ENCODE results near the gene APLP1.

Gene APLP1

DNA sequence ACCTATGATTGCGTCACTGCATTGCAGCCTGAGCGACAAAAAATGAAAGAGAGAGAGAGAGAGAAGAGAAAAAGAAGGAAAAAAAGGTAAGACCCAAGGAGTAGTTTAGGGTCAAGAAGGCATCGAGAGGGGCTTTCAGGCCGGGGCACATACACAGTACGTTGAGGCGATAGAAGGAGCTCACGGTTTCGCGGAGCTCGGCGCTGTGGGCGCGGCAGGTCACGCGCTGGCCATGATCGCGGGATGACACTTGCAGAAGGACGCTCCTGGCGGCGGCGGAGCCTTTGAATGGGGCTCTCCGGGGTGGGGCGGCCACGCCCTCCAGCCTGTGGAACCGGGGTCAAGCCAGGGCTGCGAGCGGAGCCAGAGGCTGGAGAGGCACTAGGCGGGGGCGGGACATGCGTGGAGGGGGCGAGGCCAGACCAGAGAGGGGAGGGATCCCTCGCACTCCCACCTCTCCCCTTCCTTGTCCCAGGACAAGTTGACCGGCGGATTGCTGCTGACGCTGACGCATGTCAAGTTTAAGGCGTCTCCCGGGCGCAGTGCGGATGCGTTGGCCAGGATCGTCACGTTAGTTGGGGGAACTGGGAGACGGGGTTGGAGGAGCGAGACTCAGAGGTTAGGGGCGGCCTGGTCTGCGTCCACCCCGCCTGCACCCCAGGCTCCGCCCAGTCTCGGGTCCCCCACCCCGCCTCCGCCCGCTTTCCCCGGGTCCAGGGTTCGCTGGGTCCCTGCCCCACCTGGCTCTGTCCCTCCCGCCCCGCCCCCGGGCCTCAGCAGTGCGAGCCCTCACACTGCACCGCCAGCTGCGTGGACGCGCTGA is 22.9 kb upstream of the APLP1 start:
- TF ChIP-seq CTCF (conservative IDR thresholded peaks at IDR 0.05; ENCODE audit: control insufficient read depth, insufficient read depth, low read depth, low read length) = no peak
- peak; percentile 28 for DNase-seq (ENCODE audit: low read depth)
- H3K4me3 ChIP-seq (ENCODE audit: control insufficient read depth, low read depth, low read length) = no peak overlapping the region

DNA sequence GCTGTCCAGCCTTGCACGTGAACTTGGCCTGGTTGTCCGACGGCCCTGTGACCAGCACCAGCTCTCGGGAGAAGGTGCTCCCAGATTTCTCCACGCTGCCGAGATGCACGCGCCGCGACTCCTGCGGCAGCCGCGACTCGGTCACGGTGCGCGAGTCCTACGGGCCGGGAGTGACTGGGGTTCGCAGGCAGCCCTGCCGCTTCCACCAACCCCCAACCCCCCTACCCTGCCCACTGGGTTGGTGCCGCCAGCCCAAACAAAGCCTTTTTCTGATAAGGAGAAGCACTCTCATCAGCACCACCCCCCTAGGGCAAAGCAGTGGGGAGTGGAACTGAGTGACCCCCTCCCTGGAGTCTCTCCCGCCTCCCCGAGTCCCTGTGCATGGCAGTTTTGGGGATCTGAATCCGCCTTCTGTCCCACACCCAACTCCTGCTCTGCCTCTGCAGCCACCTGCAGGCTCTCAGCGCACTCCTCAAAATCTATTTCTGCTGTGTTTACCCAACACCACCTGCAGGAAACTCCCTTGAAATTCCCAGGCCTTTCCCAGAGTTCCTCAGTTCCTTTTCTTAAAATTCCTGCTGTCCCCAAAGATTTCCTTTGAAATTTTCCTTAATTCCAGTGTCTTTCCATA is 22.2 kb upstream of the APLP1 start:
- H3K4me3 ChIP-seq (ENCODE audit: control insufficient read depth, low read depth, low read length) = no peak overlapping the region
- no peak for TF ChIP-seq CTCF (conservative IDR thresholded peaks at IDR 0.05; ENCODE audit: control insufficient read depth, insufficient read depth, low read depth, low read length)
- DNase-seq (ENCODE audit: low read depth) = no peak

DNA sequence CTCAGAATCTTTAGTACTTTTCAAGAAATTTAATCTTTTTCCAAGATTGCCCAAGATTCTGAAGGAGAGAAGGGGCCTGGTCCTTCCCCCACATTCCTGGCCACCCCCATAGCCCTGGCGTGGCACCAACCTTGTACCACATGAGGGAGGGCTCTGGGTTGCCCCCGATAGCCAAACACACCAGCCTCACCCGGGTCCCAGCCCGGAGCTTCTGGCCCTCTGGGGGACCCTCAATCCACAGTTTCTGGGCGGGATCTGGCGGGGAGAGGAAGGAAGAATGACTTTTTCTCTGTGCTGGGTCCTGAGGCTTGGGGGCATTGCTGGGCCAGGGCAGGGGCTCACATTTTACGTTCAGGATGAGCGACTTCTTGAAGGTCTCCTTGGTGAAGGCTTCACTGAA is 20.5 kb upstream of the APLP1 start:
- no peak for DNase-seq (ENCODE audit: low read depth)
- no peak overlapping the region for H3K4me3 ChIP-seq (ENCODE audit: control insufficient read depth, low read depth, low read length)
- TF ChIP-seq CTCF (conservative IDR thresholded peaks at IDR 0.05; ENCODE audit: control insufficient read depth, insufficient read depth, low read depth, low read length) = no peak

DNA sequence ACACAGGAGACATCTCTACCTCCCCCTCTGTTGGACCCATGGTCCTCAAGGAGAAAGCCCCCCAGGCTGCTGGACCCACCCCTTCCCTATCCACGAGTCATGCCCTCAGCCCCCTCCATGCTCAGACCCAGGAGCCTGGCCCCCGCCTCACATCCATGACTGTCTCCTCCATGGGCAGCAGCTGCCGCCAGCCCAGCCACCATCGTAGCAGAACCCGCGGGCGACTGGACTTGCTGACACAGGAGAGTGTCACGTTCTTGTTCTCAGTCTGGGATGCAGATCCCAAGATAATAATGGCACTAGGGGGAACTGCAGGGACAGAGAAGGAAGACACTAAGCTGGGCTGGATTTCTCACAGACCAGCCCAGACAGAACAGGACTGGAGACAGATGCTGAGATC is 19.9 kb upstream of the APLP1 start:
- no peak for DNase-seq (ENCODE audit: low read depth)
- TF ChIP-seq CTCF (conservative IDR thresholded peaks at IDR 0.05; ENCODE audit: control insufficient read depth, insufficient read depth, low read depth, low read length) = no peak
- H3K4me3 ChIP-seq (ENCODE audit: control insufficient read depth, low read depth, low read length) = no peak overlapping the region

GRCh38 chr19:35848919-35849505 is 19.4 kb upstream of the APLP1 start:
- no peak for DNase-seq (ENCODE audit: low read depth)
- no peak overlapping the region for H3K4me3 ChIP-seq (ENCODE audit: control insufficient read depth, low read depth, low read length)
- TF ChIP-seq CTCF (conservative IDR thresholded peaks at IDR 0.05; ENCODE audit: control insufficient read depth, insufficient read depth, low read depth, low read length) = no peak

DNA sequence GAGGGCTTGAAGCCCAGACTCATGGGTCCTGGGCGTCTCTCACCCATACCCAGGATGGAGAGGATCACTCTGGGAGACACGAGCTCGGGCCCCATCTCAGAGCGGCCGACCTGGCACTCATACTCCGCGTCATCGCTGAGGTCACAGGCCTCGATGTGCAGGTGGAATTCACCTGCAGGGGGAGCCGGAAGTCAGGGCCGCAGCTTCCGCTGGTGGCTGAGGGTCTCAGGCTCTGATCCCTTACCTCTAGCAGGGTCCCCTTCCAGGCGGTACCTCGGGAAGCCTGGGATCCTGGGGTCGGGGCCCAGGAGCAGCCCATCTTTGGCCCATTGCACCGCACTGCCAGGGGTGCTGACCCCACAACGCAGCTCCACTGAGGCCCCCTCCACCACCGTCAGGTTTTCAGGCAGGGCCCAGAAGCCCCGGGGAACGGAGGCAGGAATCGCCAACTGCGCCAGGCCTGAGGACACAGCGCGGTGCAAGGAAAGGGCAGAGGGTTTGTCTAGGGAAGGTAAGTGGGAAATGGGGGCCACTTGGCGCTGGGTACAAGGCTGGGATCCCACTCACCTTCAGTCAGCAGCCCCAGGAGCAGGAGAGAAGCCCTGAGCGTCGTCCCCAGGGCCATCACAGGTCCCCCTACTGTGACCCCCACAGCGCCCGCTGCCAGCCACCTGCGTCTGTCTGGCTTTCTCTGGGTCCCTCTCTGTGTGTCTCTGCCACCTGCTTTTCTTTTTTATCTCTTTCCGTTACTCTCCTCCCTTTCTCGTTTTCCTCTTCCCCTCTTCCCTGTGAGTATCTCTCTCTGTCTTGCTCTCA is 17.0 kb upstream of the APLP1 start:
- no peak for TF ChIP-seq CTCF (conservative IDR thresholded peaks at IDR 0.05; ENCODE audit: control insufficient read depth, insufficient read depth, low read depth, low read length)
- DNase-seq (ENCODE audit: low read depth) = no peak
- no peak overlapping the region for H3K4me3 ChIP-seq (ENCODE audit: control insufficient read depth, low read depth, low read length)

Data from fibroblast of mammary gland (primary cell).